NCI-H1092 (cell line): Measurements from ENCODE around the gene INPP4B.
"Not testable (repeated sequence)": the region's sequence is repeated elsewhere in the genome, so short reads cannot be mapped to it uniquely, and the experiment has no call there.

Experiments used
- DNase-seq: peaks from one replicate; lab custom pipeline; 2025; lab: John Stamatoyannopoulos, UW

Gene INPP4B

DNA sequence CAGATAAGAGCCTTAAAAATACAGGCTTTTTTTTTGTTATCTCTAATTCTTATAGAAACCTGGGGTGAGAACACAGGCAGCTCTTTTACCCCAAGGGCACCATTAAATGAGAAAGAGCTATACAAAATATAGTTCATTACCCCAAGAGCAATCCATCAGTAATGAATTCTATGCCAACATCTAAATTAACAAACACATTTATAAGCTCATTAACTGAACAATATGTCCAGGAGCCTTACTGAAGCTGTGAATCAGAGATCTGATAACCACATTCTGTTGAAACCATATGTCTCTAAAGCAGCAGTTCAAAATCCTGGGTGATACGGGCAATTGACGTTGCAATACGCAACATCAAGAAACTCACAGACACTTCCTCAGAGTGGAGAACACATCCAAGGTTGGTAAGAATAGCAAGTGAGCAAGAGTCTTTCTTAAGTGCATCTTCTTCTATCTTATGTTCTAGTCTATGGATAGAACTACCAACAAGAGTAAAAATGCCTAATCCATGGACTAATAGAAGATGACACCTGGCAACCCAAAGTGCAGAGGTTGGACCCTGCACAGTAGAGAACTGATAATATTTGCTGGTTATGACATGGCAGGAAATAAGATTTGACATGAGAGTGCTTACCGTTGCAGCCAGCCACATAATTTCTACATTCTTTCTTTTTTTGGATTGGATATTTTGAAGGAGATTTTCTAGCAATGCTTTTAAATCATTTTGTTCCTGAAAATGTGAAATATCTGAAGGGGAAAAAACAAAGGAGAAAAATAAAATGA lies 760.4 kb downstream of the INPP4B start:
- no peak for DNase-seq

DNA sequence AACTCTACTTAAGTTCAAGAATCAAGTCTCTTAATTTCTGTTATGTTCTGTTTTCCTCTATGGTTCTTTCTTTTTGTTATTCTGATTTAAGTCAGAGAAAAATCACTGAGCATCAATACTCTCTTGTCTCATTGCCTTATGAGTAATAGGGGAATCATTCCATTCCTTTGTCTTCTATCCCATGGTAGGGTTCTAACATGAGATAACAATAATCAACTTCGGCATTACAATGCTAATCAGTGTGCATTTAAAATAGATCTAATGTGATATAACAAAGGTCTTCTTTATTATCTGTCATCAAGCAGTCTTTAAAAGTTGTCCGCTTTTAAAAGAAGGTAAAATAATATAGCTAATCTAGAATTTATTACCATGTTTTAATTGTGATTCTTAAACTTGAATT lies 762.8 kb downstream of the INPP4B start:
- DNase-seq = no peak

DNA sequence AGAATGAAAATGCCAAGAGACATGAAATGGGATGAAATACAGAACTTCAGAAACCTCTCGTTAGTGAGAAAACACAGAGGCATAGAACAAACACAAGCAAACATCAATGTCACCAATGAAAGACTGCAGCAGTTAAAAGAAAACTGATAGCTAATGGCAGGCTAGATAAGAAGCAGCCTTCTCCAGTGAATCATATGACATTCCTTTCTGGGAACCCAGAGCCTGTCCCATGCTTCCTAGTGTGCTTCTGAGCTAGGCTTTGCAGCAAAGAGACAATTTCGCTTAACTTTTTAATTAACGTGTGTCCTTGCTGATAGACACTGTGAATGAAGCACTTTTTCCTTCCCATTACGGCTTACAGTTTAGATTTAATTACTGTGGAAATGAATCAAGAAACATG lies 765.1 kb downstream of the INPP4B start:
- DNase-seq = no peak

DNA sequence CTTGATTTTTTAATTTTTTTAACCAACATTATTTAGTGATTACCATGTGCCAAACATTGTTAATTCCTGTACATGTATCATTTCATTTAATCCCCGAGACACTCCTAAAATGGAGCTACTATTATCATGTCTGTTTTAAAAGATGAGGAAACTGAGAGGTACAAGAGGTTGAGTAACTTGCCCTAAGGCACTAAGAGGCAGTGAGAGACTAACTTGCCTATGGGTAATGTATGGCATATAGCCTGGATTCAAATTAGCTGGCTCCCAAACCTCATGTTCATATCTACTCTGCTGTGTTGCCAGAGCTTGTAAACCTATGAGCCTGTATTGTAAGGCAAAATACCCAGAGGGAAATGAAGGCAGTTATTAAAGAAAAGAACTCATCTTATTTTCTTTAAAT lies 766.1 kb downstream of the INPP4B start:
- DNase-seq = no peak

DNA sequence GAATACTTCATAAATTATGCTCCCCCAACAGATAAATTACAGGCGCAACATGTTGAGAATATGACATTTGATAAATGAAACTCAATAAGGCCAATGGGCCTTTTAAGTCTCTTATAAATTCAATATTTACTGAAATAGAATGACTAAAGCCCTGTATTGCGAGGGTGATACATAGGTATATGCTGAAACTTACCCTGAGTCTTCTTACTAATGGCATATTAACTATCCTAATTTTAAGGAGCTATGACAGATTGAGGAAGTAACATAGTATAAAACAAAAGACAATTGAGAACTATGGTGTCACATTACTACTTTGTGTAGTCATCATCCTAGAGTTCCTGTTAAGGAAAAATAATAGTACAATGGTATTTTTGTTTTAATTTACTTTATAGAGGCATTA lies 769.1 kb downstream of the INPP4B start:
- no peak for DNase-seq

DNA sequence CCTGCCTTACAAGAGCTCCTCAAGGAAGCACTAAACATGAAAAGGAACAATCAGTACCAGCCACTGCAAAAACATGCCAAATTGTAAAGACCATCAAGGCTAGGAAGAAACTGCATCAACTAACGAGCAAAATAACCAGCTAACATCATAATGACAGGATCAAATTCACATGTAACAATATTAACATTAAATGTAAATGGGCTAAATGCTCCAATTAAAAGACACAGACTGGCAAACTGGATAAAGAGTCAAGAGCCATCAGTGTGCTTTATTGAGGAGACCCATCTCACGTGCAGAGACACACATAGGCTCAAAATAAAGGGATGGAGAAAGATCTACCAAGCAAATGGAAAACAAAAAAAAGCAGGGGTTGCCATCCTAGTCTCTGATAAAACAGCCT lies 777.8 kb downstream of the INPP4B start:
- DNase-seq = not testable (repeated sequence)

DNA sequence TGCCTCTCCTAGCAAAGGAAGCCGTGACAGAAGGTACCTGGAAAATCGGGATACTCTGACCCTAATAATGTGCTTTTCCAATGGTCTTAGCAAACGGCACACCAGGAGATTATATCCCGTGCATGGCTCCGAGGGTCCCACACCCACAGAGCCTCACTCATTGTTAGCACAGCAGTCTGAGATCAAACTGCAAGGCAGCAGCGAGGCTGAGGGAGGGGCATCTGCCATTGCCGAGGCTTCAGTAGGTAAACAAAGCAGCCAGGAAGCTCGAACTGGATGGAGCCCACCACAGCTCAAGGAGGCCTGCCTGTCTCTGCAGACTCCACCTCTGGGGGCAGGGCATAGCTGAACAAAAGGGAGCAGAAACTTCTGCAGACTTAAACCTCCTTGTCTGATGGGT lies 779.5 kb downstream of the INPP4B start:
- DNase-seq = not testable (repeated sequence)

DNA sequence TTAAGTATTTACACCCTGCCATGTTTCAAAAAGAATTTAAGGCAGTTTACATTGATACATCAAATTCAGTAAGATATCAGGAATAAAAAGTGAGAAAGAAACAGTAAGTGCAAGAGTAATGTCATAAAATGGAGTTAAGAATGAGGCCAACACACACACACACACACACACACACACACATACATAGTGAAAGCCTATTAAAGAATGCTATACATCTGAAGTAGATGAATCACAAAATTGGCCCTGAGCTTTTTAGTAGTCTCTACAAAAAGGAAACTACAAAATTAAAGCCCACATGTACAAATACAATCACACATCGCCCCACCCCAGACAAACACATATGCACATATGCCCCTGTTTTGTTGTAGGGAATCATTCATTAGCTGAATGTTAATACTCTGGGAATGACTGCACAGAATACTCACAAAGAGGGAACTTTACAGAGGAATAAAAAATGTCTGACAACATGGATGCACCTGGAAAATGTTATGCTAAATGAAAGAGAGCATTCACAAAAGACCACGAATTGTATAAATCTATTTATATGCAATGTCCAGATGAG lies 780.9 kb downstream of the INPP4B start:
- no peak for DNase-seq

DNA sequence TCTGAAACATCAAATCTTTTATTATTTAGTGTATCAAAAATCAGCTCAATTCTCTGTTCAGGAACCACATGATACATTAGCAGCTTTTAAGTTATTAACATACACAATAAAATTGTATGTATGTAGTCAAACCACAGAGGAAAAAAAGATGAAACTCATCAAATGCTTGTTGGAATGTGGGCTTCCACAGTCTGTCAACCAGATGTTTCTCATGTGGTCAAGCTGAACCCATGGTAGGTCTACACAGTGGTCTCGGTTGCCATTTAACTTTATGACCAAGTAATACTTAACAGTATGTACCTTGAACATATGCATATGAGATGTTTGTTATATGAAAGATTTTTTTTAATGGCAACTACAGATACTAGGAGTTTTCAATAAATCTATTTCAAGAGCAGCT lies 781.9 kb downstream of the INPP4B start:
- no peak for DNase-seq

DNA sequence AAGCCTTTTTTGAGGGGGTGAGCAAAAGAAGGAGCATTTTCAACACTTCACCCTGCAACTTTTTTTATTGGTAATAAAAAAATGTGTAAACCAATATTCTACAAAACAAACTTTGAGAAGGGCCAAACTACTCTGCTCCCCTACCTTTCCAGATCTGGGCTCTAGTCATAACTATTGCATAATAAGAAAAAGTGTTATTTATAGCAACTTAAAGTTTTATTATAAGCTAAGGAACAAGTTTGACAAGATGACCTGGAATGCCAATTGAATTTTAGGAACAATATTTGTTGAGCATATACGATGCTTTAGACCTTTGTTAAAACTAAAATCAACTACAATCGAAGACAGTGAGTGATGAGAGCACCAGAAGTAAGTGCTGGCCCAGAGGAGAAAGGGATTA lies 800.1 kb downstream of the INPP4B start:
- no peak for DNase-seq

DNA sequence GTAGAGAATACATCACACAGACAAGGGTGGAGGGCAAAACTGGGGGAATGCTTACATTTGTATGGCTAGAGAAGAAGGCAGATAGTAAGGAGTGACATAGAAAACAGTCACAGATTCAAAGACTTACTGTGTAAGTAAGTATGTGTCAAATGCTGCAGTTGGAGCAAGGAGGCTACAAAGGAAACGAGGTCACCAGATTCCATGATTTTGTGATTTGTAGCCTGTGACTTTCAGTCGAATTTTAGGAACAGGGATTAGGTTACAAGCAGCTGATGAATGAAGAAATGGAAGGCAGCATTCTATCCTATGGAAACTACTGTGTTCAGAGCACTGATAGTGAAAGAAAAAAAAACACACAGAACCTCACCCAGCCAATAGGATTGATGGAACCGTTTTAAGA lies 801.8 kb downstream of the INPP4B start:
- DNase-seq = no peak

DNA sequence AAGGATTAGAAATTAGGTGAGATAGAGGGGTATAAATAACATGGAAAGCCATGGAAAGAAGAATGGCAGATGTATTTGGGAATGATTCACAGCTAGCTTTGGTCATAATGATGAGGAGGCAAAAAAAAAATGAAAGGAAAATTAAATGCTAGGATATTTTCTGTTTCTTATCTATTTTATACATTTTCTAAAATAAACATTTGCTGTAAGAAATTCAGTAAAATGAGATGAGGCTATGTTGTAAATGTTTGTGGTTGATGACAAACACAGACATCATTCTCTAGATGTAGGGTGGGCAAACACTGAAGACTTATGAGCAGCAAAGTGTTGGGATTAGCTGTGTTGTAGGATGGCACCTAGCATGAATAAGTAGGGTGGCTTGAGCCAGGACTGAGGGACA lies 802.6 kb downstream of the INPP4B start:
- DNase-seq = no peak

DNA sequence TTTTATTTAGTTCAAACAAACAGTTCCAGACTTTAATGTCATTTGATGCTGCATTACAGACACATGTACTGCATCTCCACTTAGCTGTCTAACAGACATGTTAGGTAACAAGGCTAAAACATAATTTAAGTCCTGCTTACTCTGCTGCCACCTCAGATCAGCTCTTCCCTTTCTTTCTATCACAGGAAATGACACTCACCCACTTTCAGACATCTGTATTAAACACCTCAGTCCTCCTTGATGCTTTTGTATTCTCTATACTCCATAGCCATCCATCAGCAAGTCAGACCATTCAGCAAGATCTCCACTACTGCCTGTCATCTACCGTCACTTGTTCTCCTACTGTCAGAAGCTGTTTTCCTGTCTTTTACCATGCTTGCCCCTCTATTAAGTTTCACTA lies 804.3 kb downstream of the INPP4B start:
- no peak for DNase-seq

DNA sequence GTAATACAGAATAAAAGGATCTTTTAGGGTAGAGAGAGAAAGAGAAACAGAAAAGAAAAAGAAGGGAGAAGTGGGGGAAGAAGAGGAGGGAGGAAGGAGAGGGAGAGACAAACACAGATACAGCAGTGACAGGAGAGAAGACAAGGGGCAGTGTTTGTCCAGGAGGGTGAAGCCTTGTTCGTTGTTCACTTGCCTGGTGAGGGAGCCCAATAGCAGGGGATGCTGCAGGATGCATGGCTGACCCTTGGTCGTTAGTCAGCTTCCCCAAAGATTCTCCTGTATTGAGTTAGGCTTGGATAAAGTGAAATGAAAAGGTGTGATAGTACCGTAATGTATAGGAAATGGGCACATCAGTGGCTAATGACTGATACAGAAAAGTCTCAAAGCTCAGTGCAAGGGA lies 806.1 kb downstream of the INPP4B start:
- no peak for DNase-seq

DNA sequence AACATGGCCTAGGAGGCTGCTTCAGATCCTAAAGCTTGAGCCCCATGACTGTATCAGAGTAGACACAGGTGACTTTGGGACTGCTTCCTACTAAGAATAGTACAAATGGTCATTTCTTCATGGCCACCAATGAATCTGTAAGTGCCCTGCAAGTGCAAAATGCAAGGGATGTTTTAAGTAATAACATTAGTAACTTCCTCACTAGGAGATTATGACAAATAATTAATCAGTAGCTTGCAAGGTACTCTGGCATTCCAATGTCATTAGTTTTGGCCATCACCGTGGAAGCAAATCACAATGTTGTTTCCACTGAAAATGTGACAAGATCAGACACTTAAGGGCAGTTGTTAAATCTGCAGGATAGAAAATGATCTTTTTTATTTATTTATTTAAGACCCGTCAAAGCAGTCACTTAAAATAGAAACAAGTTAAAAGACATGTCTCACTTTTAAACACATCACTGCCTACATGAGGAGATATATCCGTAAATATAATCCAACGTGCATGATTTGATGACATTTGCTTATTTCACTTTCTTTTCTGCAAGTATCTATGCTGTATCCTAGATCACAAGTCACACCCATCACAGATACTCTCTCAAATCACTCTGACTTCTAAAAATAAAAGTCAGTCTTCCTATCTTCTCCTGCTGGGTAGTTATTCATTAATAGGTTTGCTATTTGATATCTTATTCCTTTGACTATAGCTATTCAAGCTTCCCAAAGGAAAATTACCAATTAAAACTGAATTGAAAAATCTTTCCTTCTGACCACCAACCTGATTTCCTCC lies 809.1 kb downstream of the INPP4B start:
- DNase-seq = no peak

DNA sequence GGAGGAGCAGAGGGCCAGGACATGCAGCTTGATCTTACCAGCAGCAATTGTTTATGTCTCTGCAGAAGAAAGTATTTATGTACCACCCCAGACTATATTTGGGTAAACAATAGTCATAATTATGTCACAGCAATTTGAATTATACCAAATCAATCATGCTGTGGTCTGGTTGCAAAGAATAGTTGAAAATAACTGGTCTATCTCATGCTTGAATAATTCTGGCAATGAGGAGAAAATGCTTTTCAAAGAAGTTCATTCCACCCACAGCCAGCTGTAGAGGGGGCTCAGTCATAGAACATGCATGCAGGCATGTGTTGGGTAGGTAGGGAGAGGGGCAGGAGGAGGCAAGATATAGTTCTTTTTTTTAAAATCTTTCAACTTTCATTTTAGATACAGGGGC lies 810.5 kb downstream of the INPP4B start:
- no peak for DNase-seq

DNA sequence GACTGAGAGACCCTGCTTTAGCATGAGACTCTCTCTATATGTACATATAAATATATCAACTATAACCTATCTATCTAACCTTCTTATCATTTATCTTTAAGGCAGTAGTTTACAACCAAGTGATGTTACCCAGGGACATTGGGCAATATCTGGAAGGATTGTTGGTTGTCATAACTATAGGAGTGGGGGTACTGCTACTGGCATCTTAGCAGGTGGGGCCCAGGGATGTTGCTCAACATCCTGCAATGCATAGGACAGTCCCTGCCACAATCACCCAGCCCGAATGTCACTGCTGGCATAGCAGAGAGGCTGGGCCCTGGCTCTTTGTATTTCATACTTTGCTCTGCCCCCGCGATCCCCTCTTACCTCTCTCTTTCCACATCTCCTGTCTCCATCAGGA lies 812.0 kb downstream of the INPP4B start:
- no peak for DNase-seq

DNA sequence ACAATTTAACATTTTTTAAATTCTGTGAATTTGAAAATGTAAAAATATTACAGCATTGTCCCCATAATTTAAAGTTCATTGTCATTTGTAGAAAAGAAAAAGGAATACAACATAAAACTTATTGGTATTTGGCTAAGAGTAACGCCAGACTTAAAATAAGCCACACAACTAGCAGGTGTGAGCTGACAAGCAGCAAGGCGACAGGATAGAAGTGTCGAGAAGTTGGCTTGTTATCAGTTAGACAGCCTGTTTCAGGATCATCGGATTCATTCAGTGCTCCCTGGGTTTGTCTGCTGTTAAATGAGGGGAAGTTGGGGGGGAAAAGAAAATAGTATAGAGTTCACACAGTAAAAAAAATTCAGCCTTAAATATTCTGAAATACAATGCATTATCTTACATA lies 816.1 kb downstream of the INPP4B start:
- no peak for DNase-seq

DNA sequence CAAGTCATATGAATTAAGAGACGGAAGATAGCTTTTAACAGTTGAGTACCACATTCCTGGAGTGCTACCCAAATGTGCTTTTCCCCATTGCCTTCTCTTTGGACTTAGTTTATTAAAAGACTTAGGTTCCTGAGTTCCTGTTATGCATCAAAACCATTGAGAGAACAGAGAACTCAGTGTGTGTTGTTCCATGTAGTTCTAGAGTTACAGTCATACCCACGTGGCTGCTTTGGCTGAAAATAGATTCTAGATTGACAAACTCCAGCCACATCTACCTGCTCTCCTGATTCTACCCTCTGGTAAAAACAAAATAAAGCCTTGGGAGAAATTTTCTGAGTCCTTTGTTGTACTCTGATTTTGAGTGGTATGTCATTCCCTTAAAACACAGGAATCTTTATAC lies 824.3 kb downstream of the INPP4B start:
- DNase-seq = no peak

DNA sequence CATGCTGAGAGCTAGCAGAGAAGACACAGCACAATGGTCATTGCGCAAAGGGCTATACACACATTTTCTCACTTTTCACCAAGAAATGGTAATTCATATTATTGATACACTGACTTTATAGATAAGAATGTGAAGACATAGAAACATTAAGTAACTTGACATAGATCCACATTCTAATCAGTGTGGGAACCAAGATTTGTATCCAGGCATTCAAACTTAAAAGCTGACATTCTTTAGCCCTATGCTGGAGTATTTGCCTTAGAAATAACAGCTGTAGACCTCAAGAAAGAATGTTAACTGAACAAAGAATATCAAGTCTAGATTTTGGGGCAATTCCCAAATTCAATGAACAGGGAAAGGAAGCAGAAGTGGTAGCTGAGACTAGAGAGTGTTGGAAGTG lies 824.9 kb downstream of the INPP4B start:
- DNase-seq = no peak

DNA sequence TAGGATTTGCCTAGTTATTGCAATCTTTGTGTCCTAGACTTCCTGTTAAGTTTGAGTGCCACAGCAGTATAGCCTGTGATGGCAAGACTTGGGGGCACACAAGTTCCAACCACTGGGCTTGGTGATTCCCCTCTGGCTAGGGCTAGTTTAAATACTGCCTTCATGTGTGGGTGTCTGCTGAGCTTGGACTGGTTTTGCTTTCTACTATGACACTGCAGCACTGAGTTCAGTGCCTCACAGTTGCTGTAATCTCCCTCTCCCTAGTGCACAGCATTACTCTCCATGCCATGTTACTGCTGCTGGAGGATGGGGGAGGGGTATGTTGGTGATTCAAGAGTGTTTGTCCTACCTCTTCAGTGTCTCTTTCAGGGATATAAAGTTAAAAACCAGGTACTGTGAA lies 830.1 kb downstream of the INPP4B start:
- DNase-seq = no peak

DNA sequence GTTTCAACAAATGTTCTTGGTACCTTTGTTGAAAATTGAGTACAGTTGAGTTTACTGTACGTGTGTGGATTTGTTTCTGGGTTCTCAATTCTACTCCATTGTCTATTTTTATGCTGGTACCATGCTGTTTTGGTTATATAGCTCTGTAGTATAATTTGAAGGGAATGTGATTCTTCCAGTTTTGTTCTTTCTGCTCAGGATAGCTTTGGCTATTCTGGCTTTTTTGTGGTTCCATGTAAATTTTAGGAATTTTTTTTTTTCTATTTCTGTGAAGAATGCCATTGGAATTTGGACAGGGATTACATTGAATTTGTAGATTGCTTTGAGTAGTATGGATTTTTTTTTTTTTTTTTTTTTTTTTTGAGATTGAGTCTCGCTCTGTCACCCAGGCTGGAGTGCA lies 836.4 kb downstream of the INPP4B start:
- no peak for DNase-seq

DNA sequence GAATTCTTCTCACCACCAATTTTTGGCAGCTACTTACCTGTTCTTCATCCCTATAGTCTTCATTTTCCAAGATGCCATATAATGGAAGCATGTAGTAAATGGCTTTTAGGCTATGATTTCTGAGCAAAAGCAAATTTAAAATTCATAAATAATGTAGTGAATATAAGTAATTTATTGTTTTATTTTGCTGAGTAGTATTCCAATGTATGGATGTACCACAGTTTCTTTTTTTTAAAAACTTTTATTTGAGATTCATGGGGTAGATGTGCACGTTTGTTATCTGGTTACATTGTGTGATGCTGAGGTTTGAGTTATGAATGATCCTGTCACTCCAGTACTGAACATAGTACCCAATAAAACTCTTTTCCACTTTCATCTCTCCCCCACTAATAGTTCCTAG lies 840.6 kb downstream of the INPP4B start:
- DNase-seq = no peak
